ENCODE measurements around the gene CDK6.

Gene CDK6

GRCh38 chr7:92782855-92783254, 53.5 kb downstream of the CDK6 start:
- TF ChIP-seq, protein P1, sequence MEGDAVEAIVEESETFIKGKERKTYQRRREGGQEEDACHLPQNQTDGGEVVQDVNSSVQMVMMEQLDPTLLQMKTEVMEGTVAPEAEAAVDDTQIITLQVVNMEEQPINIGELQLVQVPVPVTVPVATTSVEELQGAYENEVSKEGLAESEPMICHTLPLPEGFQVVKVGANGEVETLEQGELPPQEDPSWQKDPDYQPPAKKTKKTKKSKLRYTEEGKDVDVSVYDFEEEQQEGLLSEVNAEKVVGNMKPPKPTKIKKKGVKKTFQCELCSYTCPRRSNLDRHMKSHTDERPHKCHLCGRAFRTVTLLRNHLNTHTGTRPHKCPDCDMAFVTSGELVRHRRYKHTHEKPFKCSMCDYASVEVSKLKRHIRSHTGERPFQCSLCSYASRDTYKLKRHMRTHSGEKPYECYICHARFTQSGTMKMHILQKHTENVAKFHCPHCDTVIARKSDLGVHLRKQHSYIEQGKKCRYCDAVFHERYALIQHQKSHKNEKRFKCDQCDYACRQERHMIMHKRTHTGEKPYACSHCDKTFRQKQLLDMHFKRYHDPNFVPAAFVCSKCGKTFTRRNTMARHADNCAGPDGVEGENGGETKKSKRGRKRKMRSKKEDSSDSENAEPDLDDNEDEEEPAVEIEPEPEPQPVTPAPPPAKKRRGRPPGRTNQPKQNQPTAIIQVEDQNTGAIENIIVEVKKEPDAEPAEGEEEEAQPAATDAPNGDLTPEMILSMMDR (IDR thresholded peaks at IDR 0.05; ENCODE audit: borderline replicate concordance, insufficient read depth, low read depth, low read length): no peak

GRCh38 chr7:92782236-92782635, 54.1 kb downstream of the CDK6 start:
- TF ChIP-seq, protein P1 (IDR thresholded peaks at IDR 0.05; ENCODE audit: borderline replicate concordance, insufficient read depth, low read depth, low read length): no peak
- H3K4me3 ChIP-seq (ENCODE audit: low read depth, low read length): no peak overlapping the region

More at GRCh38 chr7:92782855-92783254, 53.5 kb downstream of the CDK6 start:
- H3K4me3 ChIP-seq (ENCODE audit: low read depth, low read length): no peak overlapping the region

DNA sequence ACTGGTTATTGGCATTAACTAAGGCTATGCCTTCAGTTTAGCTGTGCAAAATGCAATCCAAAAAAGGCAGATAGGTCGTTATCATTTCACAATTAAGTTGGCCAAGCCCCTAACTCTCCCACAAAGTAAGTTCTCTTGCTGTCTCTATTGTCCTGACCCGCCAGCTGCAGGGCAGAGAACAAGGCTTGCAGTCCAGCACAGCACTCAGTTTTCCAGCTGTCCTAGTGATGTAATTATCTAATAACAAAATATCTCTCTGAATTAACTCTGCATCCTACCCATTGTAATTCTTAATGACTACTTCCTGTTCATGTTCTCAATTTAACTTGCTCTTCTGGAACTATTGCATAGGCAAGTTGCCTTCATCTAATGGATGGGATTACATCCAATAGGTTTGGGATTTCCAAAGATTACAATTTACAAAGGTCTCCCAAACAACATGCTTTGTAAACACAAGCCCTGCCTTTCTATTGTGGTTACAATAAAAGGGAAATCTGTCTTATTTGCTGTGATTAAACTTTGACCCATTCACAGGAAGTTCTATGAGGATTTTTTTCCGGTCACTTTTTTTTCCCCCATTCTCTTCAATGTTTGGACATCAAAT, 55.2 kb downstream of the CDK6 start:
- H3K4me3 ChIP-seq (ENCODE audit: low read depth, low read length): no peak overlapping the region
- TF ChIP-seq, protein P1 (IDR thresholded peaks at IDR 0.05; ENCODE audit: borderline replicate concordance, insufficient read depth, low read depth, low read length): no peak

DNA sequence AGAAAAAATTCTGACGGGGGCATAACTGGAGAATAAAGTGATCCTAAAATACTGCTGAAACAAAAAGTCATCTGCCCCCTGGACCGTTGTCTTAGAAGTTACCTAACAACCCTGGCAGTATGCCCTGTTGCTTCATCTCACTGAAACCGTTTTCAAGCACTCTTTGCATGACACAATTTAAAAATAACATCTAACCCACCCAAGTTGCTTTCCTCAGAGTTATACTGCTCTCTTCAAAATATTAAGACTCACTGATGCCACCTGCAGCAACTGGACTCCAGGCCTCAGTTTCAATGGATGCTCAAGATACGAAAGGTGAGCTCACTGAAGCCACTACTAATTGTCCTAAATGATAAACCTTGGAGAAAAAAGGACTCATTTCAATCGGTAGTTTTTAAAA, 57.4 kb downstream of the CDK6 start:
- no peak overlapping the region for H3K4me3 ChIP-seq (ENCODE audit: low read depth, low read length)
- TF ChIP-seq, protein P1 (IDR thresholded peaks at IDR 0.05; ENCODE audit: borderline replicate concordance, insufficient read depth, low read depth, low read length): no peak

GRCh38 chr7:92777993-92778392, 58.4 kb downstream of the CDK6 start:
- TF ChIP-seq, protein P1 (IDR thresholded peaks at IDR 0.05; ENCODE audit: borderline replicate concordance, insufficient read depth, low read depth, low read length): no peak
- H3K4me3 ChIP-seq (ENCODE audit: low read depth, low read length): no peak overlapping the region

- no peak overlapping the region for H3K4me3 ChIP-seq (ENCODE audit: low read depth, low read length)
- TF ChIP-seq, protein P1 (IDR thresholded peaks at IDR 0.05; ENCODE audit: borderline replicate concordance, insufficient read depth, low read depth, low read length): no peak
Observed at GRCh38 chr7:92773808-92774207, 62.6 kb downstream of the CDK6 start.

GRCh38 chr7:92769844-92770243, 66.5 kb downstream of the CDK6 start:
- TF ChIP-seq, protein P1 (IDR thresholded peaks at IDR 0.05; ENCODE audit: borderline replicate concordance, insufficient read depth, low read depth, low read length): no peak
- no peak overlapping the region for H3K4me3 ChIP-seq (ENCODE audit: low read depth, low read length)

All from GM12875 (cell line).